ENCODE measurements around the gene POLRMT. TPM values are rescaled to one million over a fixed set of nuclear protein-coding genes. Genes with fewer than 3 reads are reported as not detected.

Gene POLRMT
- total and polyA plus RNA-seq, 2 experiments from 2014 or later, result 98.0 to 148 TPM

DNA sequence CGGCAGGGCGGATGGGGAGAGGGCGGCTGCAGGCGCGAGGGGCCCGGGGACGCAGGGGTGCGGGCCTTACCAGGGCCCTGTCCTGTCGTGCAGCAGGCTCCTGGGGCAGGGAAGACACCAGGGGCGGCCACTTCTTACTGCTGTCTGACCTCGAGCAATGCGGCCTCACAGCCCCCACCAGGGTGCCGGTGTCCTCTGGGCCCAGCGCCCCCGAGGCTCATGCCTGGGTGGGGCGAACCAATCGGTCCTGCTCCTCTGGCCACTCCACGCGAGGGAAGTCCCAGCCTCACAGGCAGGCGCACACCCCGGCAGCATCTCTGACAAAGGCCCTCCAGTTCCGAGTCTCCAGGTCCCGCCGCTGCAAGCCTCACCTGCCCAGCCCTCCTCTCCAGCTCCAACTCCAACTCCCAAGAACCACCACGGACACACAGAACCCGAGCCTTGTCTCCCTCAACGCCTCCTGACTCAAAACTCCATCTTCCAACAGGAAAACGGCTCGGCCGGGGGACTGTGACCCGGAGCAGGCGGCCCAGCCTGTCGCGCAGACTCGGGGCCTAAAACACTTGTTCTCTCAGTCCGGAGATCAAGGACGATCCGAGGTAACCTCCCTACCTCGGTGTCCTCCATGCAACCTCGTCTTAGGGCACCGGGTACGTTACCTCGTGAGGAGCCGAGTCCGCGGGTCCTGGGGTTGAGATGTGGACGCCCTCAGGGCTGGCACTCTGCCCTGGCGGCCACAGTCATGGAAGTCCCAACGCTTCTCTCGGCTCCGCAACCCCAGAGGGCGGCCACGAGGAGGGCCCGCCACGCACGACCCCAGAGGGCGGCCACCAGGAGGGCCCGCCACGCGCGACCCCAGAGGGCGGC lies 12.8 kb upstream of the POLRMT start:
- TF ChIP-seq CREB1 (CRISPR knock-in tag; IDR thresholded peaks at IDR 0.05; ENCODE audit: low read depth) (no peak), EZH2phosphoT487 (IDR thresholded peaks at IDR 0.05; ENCODE audit: unreplicated experiment) (no peak), EZH2 (IDR thresholded peaks at IDR 0.05; ENCODE audit: low read depth, unreplicated experiment) (no peak), NANOG (IDR thresholded peaks at IDR 0.05; ENCODE audit: borderline replicate concordance) (no peak), ZNF331 (CRISPR knock-in tag; IDR thresholded peaks at IDR 0.05; ENCODE audit: low read depth) (no peak), POLR2AphosphoS5 (IDR thresholded peaks at IDR 0.05; ENCODE audit: low read depth) (no peak), JUNB (IDR thresholded peaks at IDR 0.05; ENCODE audit: unreplicated experiment) (no peak), STAT1 (IDR thresholded peaks at IDR 0.05; ENCODE audit: unreplicated experiment) (no peak), ZNF114 (CRISPR knock-in tag; IDR thresholded peaks at IDR 0.05) (no peak)
- TF ChIP-seq, protein P1, sequence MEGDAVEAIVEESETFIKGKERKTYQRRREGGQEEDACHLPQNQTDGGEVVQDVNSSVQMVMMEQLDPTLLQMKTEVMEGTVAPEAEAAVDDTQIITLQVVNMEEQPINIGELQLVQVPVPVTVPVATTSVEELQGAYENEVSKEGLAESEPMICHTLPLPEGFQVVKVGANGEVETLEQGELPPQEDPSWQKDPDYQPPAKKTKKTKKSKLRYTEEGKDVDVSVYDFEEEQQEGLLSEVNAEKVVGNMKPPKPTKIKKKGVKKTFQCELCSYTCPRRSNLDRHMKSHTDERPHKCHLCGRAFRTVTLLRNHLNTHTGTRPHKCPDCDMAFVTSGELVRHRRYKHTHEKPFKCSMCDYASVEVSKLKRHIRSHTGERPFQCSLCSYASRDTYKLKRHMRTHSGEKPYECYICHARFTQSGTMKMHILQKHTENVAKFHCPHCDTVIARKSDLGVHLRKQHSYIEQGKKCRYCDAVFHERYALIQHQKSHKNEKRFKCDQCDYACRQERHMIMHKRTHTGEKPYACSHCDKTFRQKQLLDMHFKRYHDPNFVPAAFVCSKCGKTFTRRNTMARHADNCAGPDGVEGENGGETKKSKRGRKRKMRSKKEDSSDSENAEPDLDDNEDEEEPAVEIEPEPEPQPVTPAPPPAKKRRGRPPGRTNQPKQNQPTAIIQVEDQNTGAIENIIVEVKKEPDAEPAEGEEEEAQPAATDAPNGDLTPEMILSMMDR (conservative IDR thresholded peaks at IDR 0.05; ENCODE audit: low read depth in 2 of 2), result no peak
- TF ChIP-seq, protein P2, sequence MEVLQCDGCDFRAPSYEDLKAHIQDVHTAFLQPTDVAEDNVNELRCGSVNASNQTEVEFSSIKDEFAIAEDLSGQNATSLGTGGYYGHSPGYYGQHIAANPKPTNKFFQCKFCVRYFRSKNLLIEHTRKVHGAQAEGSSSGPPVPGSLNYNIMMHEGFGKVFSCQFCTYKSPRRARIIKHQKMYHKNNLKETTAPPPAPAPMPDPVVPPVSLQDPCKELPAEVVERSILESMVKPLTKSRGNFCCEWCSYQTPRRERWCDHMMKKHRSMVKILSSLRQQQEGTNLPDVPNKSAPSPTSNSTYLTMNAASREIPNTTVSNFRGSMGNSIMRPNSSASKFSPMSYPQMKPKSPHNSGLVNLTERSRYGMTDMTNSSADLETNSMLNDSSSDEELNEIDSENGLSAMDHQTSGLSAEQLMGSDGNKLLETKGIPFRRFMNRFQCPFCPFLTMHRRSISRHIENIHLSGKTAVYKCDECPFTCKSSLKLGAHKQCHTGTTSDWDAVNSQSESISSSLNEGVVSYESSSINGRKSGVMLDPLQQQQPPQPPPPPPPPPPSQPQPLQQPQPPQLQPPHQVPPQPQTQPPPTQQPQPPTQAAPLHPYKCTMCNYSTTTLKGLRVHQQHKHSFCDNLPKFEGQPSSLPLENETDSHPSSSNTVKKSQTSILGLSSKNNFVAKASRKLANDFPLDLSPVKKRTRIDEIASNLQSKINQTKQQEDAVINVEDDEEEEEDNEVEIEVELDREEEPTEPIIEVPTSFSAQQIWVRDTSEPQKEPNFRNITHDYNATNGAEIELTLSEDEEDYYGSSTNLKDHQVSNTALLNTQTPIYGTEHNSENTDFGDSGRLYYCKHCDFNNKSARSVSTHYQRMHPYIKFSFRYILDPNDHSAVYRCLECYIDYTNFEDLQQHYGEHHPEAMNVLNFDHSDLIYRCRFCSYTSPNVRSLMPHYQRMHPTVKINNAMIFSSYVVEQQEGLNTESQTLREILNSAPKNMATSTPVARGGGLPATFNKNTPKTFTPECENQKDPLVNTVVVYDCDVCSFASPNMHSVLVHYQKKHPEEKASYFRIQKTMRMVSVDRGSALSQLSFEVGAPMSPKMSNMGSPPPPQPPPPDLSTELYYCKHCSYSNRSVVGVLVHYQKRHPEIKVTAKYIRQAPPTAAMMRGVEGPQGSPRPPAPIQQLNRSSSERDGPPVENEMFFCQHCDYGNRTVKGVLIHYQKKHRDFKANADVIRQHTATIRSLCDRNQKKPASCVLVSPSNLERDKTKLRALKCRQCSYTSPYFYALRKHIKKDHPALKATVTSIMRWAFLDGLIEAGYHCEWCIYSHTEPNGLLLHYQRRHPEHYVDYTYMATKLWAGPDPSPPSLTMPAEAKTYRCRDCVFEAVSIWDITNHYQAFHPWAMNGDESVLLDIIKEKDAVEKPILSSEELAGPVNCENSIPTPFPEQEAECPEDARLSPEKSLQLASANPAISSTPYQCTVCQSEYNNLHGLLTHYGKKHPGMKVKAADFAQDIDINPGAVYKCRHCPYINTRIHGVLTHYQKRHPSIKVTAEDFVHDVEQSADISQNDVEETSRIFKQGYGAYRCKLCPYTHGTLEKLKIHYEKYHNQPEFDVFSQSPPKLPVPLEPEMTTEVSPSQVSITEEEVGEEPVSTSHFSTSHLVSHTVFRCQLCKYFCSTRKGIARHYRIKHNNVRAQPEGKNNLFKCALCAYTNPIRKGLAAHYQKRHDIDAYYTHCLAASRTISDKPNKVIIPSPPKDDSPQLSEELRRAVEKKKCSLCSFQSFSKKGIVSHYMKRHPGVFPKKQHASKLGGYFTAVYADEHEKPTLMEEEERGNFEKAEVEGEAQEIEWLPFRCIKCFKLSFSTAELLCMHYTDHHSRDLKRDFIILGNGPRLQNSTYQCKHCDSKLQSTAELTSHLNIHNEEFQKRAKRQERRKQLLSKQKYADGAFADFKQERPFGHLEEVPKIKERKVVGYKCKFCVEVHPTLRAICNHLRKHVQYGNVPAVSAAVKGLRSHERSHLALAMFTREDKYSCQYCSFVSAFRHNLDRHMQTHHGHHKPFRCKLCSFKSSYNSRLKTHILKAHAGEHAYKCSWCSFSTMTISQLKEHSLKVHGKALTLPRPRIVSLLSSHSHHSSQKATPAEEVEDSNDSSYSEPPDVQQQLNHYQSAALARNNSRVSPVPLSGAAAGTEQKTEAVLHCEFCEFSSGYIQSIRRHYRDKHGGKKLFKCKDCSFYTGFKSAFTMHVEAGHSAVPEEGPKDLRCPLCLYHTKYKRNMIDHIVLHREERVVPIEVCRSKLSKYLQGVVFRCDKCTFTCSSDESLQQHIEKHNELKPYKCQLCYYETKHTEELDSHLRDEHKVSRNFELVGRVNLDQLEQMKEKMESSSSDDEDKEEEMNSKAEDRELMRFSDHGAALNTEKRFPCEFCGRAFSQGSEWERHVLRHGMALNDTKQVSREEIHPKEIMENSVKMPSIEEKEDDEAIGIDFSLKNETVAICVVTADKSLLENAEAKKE (CRISPR knock-in tag; IDR thresholded peaks at IDR 0.05), result no peak
- TF ChIP-seq, protein P3, sequence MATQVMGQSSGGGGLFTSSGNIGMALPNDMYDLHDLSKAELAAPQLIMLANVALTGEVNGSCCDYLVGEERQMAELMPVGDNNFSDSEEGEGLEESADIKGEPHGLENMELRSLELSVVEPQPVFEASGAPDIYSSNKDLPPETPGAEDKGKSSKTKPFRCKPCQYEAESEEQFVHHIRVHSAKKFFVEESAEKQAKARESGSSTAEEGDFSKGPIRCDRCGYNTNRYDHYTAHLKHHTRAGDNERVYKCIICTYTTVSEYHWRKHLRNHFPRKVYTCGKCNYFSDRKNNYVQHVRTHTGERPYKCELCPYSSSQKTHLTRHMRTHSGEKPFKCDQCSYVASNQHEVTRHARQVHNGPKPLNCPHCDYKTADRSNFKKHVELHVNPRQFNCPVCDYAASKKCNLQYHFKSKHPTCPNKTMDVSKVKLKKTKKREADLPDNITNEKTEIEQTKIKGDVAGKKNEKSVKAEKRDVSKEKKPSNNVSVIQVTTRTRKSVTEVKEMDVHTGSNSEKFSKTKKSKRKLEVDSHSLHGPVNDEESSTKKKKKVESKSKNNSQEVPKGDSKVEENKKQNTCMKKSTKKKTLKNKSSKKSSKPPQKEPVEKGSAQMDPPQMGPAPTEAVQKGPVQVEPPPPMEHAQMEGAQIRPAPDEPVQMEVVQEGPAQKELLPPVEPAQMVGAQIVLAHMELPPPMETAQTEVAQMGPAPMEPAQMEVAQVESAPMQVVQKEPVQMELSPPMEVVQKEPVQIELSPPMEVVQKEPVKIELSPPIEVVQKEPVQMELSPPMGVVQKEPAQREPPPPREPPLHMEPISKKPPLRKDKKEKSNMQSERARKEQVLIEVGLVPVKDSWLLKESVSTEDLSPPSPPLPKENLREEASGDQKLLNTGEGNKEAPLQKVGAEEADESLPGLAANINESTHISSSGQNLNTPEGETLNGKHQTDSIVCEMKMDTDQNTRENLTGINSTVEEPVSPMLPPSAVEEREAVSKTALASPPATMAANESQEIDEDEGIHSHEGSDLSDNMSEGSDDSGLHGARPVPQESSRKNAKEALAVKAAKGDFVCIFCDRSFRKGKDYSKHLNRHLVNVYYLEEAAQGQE (IDR thresholded peaks at IDR 0.05; ENCODE audit: unreplicated experiment), result no peak
- TF ChIP-seq, protein P4, sequence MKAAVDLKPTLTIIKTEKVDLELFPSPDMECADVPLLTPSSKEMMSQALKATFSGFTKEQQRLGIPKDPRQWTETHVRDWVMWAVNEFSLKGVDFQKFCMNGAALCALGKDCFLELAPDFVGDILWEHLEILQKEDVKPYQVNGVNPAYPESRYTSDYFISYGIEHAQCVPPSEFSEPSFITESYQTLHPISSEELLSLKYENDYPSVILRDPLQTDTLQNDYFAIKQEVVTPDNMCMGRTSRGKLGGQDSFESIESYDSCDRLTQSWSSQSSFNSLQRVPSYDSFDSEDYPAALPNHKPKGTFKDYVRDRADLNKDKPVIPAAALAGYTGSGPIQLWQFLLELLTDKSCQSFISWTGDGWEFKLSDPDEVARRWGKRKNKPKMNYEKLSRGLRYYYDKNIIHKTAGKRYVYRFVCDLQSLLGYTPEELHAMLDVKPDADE (IDR thresholded peaks at IDR 0.05), result no peak
- ATAC-seq, result no peak; the same call in 2 of the 3 replicates
- H3K4me3 ChIP-seq, result no peak overlapping the region
- H3K4me1 ChIP-seq (ENCODE audit: insufficient read depth), result no peaks in the 10 kb centered on the region
- DNase-seq (ENCODE audit: low spot score), result no peak
- Mint-ChIP-seq H3K9me3 (no peaks in the 10 kb centered on the region), H3K36me3 (ENCODE audit: low read depth) (peaks cover 21% of the 10 kb centered on the region), H3K27ac (no peak overlapping the region), H3K4me1 (no peaks in the 10 kb centered on the region), H3K4me3 (no peak overlapping the region), H3K27me3 (ENCODE audit: insufficient read depth, low read depth, poor library complexity) (peaks cover 16% of the 10 kb centered on the region)
- H3K9me2 ChIP-seq (ENCODE audit: insufficient read depth), result no peaks in the 10 kb centered on the region
- 0 out of 2 replicates have a peak, but pooled peaks cover 5% of the 10 kb centered on the region for H3K36me3 ChIP-seq (ENCODE audit: insufficient read depth)
- H4K20me1 ChIP-seq (replicated peaks; ENCODE audit: insufficient read depth), result no peaks in the 10 kb centered on the region; the same call in 1 of the 2 replicates
- H3F3A ChIP-seq (replicated peaks; ENCODE audit: low read depth), result no peaks in the 10 kb centered on the region
- no peaks in the 10 kb centered on the region for H3K79me2 ChIP-seq (replicated peaks; ENCODE audit: insufficient read depth)
- no peak overlapping the region for H3K4me2 ChIP-seq
- H2AFZ ChIP-seq, result no peak overlapping the region
- no peaks in the 10 kb centered on the region for H3K27me3 ChIP-seq (ENCODE audit: insufficient read depth)
- H3K27ac ChIP-seq (ENCODE audit: low read depth), result no peak overlapping the region
